Tibial artery (tissue), 4 donors: ENCODE data around the gene SOX4.

Experiments
- DNase-seq, 2 donors: peaks; one replicate each; pipeline ENCODE4 v3.0.0-alpha.2; 2019
- H3K27ac ChIP-seq, 2 donors: fragments of 200-600 bp; sonication (generic) in 1 of 2; 1 replicate in 1 of 2; 2 replicates in 1 of 2; pipeline ENCODE4 v1.5.1; 2018 to 2019; ENCODE audit warnings: mild to moderate bottlenecking in 1 of 2
- H3K27me3 ChIP-seq, 2 donors: fragments of 200-600 bp; sonication (generic) in 1 of 2; one replicate each; pipeline versions ENCODE4 v1.5.1 to v1.6.0; 2016 to 2019
- H3K36me3 ChIP-seq, 3 donors: fragments of 200-600 bp; sonication (generic) in 2 of 3; one replicate each; pipeline ENCODE4 v1.5.1; 2016 to 2019; ENCODE audit warnings: mild to moderate bottlenecking in 2 of 3
- H3K4me1 ChIP-seq, 4 donors: fragments of 200-600 bp; sonication (generic) in 2 of 4; 1 replicate in 3 of 4; 2 replicates in 1 of 4; pipeline ENCODE4 v1.5.1; 2016 to 2019
- H3K4me3 ChIP-seq, 2 donors: fragments of 200-600 bp; sonication (generic) in 1 of 2; 1 replicate in 1 of 2; 2 replicates in 1 of 2; pipeline ENCODE4 v1.5.1; 2018 to 2019; ENCODE audit warnings: mild to moderate bottlenecking in 2 of 2
- H3K9me3 ChIP-seq, 3 donors: fragments of 200-600 bp; sonication (generic) in 1 of 3; one replicate each; pipeline ENCODE4 v1.5.1; 2016 to 2019
- intact Hi-C: fragments of 100-400 bp; cut with DNase I; formaldehyde crosslinking; loops from one replicate; pipeline ENCODE4 v1.15.0; 2023; ENCODE audit warnings: low total_unique reads
- TF ChIP-seq, protein P1 (sequence below), 2 experiments: fragments of 200-600 bp in 1 of 2; fragments of 450-650 bp in 1 of 2; IDR thresholded peaks; one replicate each; pipeline ENCODE4 v1.5.1; 2017 to 2019; ENCODE audit warnings: antibody characterized with exemption in 2 of 2, mild to moderate bottlenecking in 1 of 2, moderate library complexity in 1 of 2

Gene SOX4

DNA sequence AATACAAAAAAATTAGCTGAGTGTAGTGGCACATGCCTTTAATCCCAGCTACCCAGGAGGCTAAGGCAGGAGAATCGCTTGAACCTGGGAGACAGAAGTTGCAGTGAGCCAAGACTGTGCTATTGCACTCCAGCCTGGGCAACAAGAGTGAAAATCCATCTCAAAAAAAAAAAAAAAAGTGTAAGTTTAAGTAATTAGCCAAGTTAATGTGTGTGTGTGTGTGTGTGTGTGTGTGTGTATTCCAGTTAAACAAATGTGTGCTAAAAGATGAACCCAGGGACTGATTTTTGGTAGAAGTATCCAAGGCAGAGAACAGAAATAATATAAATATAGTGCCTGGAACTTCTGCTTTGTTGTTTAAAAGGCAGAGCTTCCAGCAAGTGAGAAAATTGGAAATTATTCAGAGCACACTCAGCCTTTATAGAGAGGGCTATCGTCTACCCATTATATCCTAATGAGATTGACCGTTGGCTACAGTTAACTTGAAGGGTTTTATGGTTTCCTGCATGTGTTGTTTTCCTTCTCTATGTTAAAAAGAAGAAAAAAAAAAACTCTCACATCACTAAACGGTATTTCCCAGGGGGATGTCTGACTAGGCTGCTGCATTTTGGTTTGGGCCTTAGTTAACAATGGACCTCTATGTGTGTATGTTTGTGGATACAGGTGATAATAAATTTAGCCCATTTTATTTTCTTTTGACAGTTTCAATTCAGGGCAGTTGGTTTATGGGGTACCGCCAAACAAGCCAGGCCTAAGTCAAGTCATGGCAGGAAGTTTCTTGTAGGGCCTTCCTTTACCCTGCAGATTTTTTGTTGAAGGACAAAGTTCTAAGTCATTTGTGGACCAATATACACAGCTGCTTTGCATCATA, 9.8 kb downstream of the SOX4 start:
- H3K36me3 ChIP-seq = no peaks in the 10 kb centered on the region
- intact Hi-C loops = no loop called here
- no peak for DNase-seq
- no peak overlapping the region for H3K4me3 ChIP-seq
- no peaks in the 10 kb centered on the region for H3K27me3 ChIP-seq
- H3K27ac ChIP-seq = no peak overlapping the region
- TF ChIP-seq, protein P1, sequence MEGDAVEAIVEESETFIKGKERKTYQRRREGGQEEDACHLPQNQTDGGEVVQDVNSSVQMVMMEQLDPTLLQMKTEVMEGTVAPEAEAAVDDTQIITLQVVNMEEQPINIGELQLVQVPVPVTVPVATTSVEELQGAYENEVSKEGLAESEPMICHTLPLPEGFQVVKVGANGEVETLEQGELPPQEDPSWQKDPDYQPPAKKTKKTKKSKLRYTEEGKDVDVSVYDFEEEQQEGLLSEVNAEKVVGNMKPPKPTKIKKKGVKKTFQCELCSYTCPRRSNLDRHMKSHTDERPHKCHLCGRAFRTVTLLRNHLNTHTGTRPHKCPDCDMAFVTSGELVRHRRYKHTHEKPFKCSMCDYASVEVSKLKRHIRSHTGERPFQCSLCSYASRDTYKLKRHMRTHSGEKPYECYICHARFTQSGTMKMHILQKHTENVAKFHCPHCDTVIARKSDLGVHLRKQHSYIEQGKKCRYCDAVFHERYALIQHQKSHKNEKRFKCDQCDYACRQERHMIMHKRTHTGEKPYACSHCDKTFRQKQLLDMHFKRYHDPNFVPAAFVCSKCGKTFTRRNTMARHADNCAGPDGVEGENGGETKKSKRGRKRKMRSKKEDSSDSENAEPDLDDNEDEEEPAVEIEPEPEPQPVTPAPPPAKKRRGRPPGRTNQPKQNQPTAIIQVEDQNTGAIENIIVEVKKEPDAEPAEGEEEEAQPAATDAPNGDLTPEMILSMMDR (IDR thresholded peaks at IDR 0.05) = no peak
- no peaks in the 10 kb centered on the region for H3K9me3 ChIP-seq
- H3K4me1 ChIP-seq = peaks cover 0 to 10% (median 2%) of the 10 kb centered on the region in 4 donors

DNA sequence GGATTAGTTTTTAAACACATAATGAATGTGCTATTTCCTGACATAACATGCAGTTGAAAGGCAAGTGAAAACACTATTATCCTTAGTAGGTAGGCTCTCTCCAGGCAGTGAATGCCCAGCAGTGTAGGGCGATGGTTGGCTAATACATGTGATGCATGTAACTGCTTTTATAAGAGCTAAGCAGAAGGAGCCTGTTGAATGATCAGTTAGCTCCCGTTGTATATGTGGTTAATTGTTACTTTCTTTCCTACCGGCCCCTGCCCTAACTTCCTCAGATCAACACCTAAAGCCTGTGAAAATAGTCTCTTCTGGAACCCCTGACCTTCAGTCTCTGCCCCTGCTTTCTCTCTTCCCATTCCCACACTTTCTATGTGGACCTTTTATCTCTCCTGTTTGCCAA, 10.5 kb downstream of the SOX4 start:
- no peaks in the 10 kb centered on the region for H3K9me3 ChIP-seq
- H3K27ac ChIP-seq = no peak overlapping the region
- no peaks in the 10 kb centered on the region for H3K36me3 ChIP-seq
- no peaks in the 10 kb centered on the region for H3K27me3 ChIP-seq
- no peak for DNase-seq
- TF ChIP-seq, protein P1 (IDR thresholded peaks at IDR 0.05) = no peak
- intact Hi-C loops = no loop called here
- no peak overlapping the region for H3K4me3 ChIP-seq
- H3K4me1 ChIP-seq = peaks cover 0 to 3% (median 0%) of the 10 kb centered on the region in 4 donors

DNA sequence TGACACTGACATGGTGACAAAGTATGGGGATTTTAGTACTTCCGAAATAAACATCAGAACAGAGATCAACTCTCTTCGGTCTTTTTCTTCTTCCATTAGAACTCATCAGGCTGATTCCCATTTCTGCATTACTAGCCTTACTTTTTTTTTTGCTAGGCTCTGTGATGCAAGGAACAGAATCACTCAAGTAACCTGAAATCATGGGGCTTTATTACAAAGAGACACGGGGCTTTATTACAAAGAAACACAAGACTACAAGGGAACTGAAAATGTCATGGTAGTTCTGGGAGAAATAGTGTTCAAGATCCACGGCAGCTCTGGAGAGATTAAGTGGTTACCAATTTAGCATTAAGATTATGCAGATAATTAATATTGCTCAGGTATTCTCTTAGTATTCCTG, 11.6 kb downstream of the SOX4 start:
- intact Hi-C loops = no loop called here
- no peaks in the 10 kb centered on the region for H3K4me1 ChIP-seq
- H3K9me3 ChIP-seq = no peaks in the 10 kb centered on the region
- no peak overlapping the region for H3K4me3 ChIP-seq
- DNase-seq = no peak
- no peak overlapping the region for H3K27ac ChIP-seq
- no peaks in the 10 kb centered on the region for H3K36me3 ChIP-seq
- TF ChIP-seq, protein P1 (IDR thresholded peaks at IDR 0.05) = no peak
- no peaks in the 10 kb centered on the region for H3K27me3 ChIP-seq

DNA sequence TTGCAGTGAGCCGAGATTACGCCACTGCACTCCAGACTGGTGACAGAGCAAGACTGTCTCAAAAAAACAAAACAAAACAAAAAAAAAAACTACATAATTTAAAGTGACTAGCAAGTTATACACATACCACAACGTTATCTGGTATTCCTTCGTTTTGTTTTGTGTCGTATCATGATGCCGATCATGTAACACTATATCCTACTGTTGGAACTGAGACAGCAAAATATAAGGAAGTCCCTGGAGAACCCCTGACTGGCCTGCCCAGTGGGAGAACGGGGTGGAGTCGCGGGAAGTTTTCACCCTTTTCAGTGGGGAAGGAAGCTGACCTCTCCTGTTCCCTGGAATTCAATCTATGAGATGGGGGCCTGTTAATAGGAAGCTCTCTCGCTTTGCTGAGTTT, 15.1 kb downstream of the SOX4 start:
- no peaks in the 10 kb centered on the region for H3K27me3 ChIP-seq
- no peak overlapping the region for H3K27ac ChIP-seq
- no peaks in the 10 kb centered on the region for H3K9me3 ChIP-seq
- H3K4me1 ChIP-seq = peaks cover 0 to under 1% (median 0%) of the 10 kb centered on the region in 4 donors
- intact Hi-C loops = no loop called here
- no peaks in the 10 kb centered on the region for H3K36me3 ChIP-seq
- no peak overlapping the region for H3K4me3 ChIP-seq
- DNase-seq = no peak
- TF ChIP-seq, protein P1 (IDR thresholded peaks at IDR 0.05) = no peak

- H3K9me3 ChIP-seq = no peaks in the 10 kb centered on the region
- H3K27ac ChIP-seq = no peak overlapping the region
- intact Hi-C loops = no loop called here
- no peaks in the 10 kb centered on the region for H3K27me3 ChIP-seq
- H3K36me3 ChIP-seq = no peaks in the 10 kb centered on the region
- no peak for DNase-seq
- no peak overlapping the region for H3K4me3 ChIP-seq
- TF ChIP-seq, protein P1 (IDR thresholded peaks at IDR 0.05) = no peak
- H3K4me1 ChIP-seq = peaks cover 0 to 4% (median 0%) of the 10 kb centered on the region in 4 donors
Observed at GRCh38 chr6:21609881-21610329, 16.4 kb downstream of the SOX4 start.
